Measurements from ENCODE around the gene BRD3OS. TPM values are rescaled to one million over a fixed set of nuclear protein-coding genes. Genes with fewer than 3 reads are reported as not detected.

The BRD3OS gene
- total and polyA plus RNA-seq, 10 of the 15 experiments (the other 5 are each of a cell fraction or from before 2014, with no cell fraction given): 2.1 to 13.7 (median 10.7) TPM

DNA sequence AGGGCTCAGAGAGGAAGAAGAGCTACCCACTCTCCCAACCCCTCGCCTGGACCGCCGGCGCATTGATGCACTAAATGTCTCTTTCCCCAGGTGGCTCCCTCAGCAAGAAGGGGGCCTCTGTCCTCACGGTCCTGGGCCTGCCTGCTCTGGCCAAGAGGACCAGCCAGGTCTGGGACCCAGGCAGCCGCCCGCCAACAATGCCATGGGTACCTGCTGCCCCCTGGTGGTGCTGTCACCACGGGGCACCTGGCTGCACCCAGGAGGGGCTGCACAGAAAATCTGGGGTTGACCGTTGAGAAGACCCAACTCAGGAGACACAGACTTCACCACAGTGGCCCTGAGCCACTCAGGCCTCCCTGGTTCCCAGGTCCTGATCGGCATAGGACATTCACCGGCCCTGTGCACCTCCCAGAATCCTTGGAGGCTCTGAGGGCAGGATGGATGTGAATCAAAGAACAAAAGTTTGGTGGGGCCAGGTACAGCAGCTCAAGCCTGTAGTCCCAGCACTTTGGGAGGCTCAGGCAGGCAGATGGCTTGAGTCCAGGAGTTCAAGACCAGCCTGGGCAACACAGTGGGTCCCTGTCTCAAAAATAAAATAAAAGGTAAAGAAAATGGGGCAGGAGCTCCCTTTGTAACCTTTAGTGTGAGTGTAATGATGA, 30.8 kb upstream of the BRD3OS start (continued):
- no peak for TF ChIP-seq KDM1A (IDR thresholded peaks at IDR 0.05; ENCODE audit: borderline replicate concordance)
- no peak for TF ChIP-seq HDGF (IDR thresholded peaks at IDR 0.05)
- TF ChIP-seq, protein P1, sequence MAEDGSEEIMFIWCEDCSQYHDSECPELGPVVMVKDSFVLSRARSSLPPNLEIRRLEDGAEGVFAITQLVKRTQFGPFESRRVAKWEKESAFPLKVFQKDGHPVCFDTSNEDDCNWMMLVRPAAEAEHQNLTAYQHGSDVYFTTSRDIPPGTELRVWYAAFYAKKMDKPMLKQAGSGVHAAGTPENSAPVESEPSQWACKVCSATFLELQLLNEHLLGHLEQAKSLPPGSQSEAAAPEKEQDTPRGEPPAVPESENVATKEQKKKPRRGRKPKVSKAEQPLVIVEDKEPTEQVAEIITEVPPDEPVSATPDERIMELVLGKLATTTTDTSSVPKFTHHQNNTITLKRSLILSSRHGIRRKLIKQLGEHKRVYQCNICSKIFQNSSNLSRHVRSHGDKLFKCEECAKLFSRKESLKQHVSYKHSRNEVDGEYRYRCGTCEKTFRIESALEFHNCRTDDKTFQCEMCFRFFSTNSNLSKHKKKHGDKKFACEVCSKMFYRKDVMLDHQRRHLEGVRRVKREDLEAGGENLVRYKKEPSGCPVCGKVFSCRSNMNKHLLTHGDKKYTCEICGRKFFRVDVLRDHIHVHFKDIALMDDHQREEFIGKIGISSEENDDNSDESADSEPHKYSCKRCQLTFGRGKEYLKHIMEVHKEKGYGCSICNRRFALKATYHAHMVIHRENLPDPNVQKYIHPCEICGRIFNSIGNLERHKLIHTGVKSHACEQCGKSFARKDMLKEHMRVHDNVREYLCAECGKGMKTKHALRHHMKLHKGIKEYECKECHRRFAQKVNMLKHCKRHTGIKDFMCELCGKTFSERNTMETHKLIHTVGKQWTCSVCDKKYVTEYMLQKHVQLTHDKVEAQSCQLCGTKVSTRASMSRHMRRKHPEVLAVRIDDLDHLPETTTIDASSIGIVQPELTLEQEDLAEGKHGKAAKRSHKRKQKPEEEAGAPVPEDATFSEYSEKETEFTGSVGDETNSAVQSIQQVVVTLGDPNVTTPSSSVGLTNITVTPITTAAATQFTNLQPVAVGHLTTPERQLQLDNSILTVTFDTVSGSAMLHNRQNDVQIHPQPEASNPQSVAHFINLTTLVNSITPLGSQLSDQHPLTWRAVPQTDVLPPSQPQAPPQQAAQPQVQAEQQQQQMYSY (CRISPR knock-in tag; IDR thresholded peaks at IDR 0.05): no peak
- peak; percentile 45 for TF ChIP-seq KLF5 (IDR thresholded peaks at IDR 0.05; ENCODE audit: partially characterized antibody)
- no peak for TF ChIP-seq YBX1 (IDR thresholded peaks at IDR 0.05)
- peak; percentile 27 to 33; a peak in 1 of 4 replicates for TF ChIP-seq BHLHE40 (IDR thresholded peaks at IDR 0.05; ENCODE audit: borderline replicate concordance in 1 of 2, low read depth in 2 of 2, low read length in 1 of 2)
- no peak for TF ChIP-seq CREB1 (IDR thresholded peaks at IDR 0.05; ENCODE audit: low read depth)
- TF ChIP-seq RB1 (IDR thresholded peaks at IDR 0.05; ENCODE audit: borderline replicate concordance): 0 out of 2 replicates have a peak, but pooled peaks have one; percentile 66
- TF ChIP-seq YY1 (IDR thresholded peaks at IDR 0.05; ENCODE audit: low read depth, low read length): peak; percentile 84
- TF ChIP-seq IKZF1 (conservative IDR thresholded peaks at IDR 0.05): no peak
- no peak for TF ChIP-seq HDAC6 (IDR thresholded peaks at IDR 0.05; ENCODE audit: unreplicated experiment)
- TF ChIP-seq ZNF207 (IDR thresholded peaks at IDR 0.05; ENCODE audit: borderline replicate concordance): 0 out of 2 replicates have a peak, but pooled peaks have one; percentile 32
- TF ChIP-seq, protein P2, sequence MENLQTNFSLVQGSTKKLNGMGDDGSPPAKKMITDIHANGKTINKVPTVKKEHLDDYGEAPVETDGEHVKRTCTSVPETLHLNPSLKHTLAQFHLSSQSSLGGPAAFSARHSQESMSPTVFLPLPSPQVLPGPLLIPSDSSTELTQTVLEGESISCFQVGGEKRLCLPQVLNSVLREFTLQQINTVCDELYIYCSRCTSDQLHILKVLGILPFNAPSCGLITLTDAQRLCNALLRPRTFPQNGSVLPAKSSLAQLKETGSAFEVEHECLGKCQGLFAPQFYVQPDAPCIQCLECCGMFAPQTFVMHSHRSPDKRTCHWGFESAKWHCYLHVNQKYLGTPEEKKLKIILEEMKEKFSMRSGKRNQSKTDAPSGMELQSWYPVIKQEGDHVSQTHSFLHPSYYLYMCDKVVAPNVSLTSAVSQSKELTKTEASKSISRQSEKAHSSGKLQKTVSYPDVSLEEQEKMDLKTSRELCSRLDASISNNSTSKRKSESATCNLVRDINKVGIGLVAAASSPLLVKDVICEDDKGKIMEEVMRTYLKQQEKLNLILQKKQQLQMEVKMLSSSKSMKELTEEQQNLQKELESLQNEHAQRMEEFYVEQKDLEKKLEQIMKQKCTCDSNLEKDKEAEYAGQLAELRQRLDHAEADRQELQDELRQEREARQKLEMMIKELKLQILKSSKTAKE (IDR thresholded peaks at IDR 0.05; ENCODE audit: low read depth, poor library complexity, severe bottlenecking): no peak
- no peak for TF ChIP-seq NR2C1 (IDR thresholded peaks at IDR 0.05)
- no peak for TF ChIP-seq KAT2A (conservative IDR thresholded peaks at IDR 0.05; ENCODE audit: control insufficient read depth, low read depth, low read length)
- TF ChIP-seq DPF2 (IDR thresholded peaks at IDR 0.05): no peak
- TF ChIP-seq, protein P3, sequence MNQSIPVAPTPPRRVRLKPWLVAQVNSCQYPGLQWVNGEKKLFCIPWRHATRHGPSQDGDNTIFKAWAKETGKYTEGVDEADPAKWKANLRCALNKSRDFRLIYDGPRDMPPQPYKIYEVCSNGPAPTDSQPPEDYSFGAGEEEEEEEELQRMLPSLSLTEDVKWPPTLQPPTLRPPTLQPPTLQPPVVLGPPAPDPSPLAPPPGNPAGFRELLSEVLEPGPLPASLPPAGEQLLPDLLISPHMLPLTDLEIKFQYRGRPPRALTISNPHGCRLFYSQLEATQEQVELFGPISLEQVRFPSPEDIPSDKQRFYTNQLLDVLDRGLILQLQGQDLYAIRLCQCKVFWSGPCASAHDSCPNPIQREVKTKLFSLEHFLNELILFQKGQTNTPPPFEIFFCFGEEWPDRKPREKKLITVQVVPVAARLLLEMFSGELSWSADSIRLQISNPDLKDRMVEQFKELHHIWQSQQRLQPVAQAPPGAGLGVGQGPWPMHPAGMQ (IDR thresholded peaks at IDR 0.05; ENCODE audit: borderline replicate concordance): no peak
- no peak for TF ChIP-seq MYB (IDR thresholded peaks at IDR 0.05; ENCODE audit: borderline replicate concordance, low read depth, low read length)
- TF ChIP-seq ZNF24 (IDR thresholded peaks at IDR 0.05): no peak

All from GM12878 (cell line).